ENCODE results near the gene CCDC92B.
"Not testable (repeated sequence)": the region's sequence is repeated elsewhere in the genome, so short reads cannot be mapped to it uniquely, and the experiment has no call there.

GRCh38 chr17:2785376-2785775 lies 35.9 kb upstream of the CCDC92B start:
- TF ChIP-seq CTCF, POLR2A (IDR thresholded peaks at IDR 0.05): not testable (repeated sequence)

Measured in thyroid gland (tissue), 4 donors.